Stimulated activated CD4-positive, alpha-beta T cell treated with anti-CD3 and anti-CD28 coated beads, Interleukin-12 subunit alpha, Interleukin-12 subunit beta, amount 100 ng/mL, for 24 hours (primary cell): ENCODE results near the gene SDSL.
A peak's percentile ranks its signal among the peaks of the same experiment; 100 is the strongest.

ENCODE experiments used
- DNase-seq, 2 experiments: peaks; one replicate each; pipeline ENCODE4 v3.0.0-alpha.2; 2020; ENCODE audit warnings: low read depth in 2 of 2

Gene SDSL

GRCh38 chr12:113422030-113422885, at the start of gene SDSL:
Gene SDSL, plus strand, starts transcription at chr12:113422380. Its CDS starts 5,603 bp downstream, at chr12:113427983.
- DNase-seq = peak in 1 of 2 experiments; percentile 20

GRCh38 chr12:113373440-113373839, 48.7 kb upstream of the SDSL start:
- DNase-seq = no peak

GRCh38 chr12:113373969-113374368, 48.2 kb upstream of the SDSL start:
- DNase-seq = no peak

GRCh38 chr12:113374823-113375428, 47.3 kb upstream of the SDSL start:
- DNase-seq = no peak

GRCh38 chr12:113378291-113378690, 43.9 kb upstream of the SDSL start:
- no peak for DNase-seq

GRCh38 chr12:113381220-113381619, 41.0 kb upstream of the SDSL start:
- DNase-seq = no peak

GRCh38 chr12:113382206-113382605, 40.0 kb upstream of the SDSL start:
- DNase-seq = no peak

GRCh38 chr12:113384778-113385177, 37.4 kb upstream of the SDSL start:
- no peak for DNase-seq

GRCh38 chr12:113385282-113385882, 36.8 kb upstream of the SDSL start:
- no peak for DNase-seq

GRCh38 chr12:113386866-113387566, 35.2 kb upstream of the SDSL start:
- no peak for DNase-seq

- no peak for DNase-seq
Observed at GRCh38 chr12:113387631-113388030, 34.5 kb upstream of the SDSL start.

GRCh38 chr12:113388351-113388750, 33.8 kb upstream of the SDSL start:
- DNase-seq = no peak

GRCh38 chr12:113390064-113391043, 31.8 kb upstream of the SDSL start:
- no peak for DNase-seq

GRCh38 chr12:113391145-113391544, 31.0 kb upstream of the SDSL start:
- no peak for DNase-seq

- DNase-seq = no peak
Observed at GRCh38 chr12:113391650-113392337, 30.4 kb upstream of the SDSL start.

- no peak for DNase-seq
Observed at GRCh38 chr12:113392520-113392919, 29.7 kb upstream of the SDSL start.

GRCh38 chr12:113392988-113393579, 29.1 kb upstream of the SDSL start:
- no peak for DNase-seq

- no peak for DNase-seq
Observed at GRCh38 chr12:113393749-113394148, 28.4 kb upstream of the SDSL start.

- no peak for DNase-seq
Observed at GRCh38 chr12:113395119-113395518, 27.1 kb upstream of the SDSL start.

- DNase-seq = no peak
Observed at GRCh38 chr12:113396200-113396599, 26.0 kb upstream of the SDSL start.
